H1 (cell line): ENCODE results near the gene MUC13. TPM values are rescaled to one million over a fixed set of nuclear protein-coding genes. Genes with fewer than 3 reads are reported as not detected.

ENCODE experiments used
- CTCF ChIA-PET: fragments of 300-600 bp; sonication (Branson Sonifier 250); formaldehyde crosslinking; loops from one replicate; lab custom pipeline; 2021; ENCODE audit not compliant: partially characterized antibody; lab: Charles Lee
- POLR2A ChIA-PET: fragments of 300-600 bp; sonication (Branson Sonifier 250); formaldehyde crosslinking; loops from one replicate; lab custom pipeline; 2021; ENCODE audit warnings: inconsistent platforms; ENCODE audit not compliant: partially characterized antibody; lab: Charles Lee
- DNase-seq, 2 experiments: peaks; one replicate each; pipeline versions ENCODE4 v3.0.0 to v3.0.0-alpha.2; 2010 to 2022; ENCODE audit warnings: low spot score in 2 of 2, low read depth in 1 of 2, mixed read lengths in 1 of 2
- FAIRE-seq: peaks from 2 replicates; lab custom pipeline; 2011; peaks lifted over from hg19 to GRCh38; lab: Jason Lieb, UNC
- H2AFZ ChIP-seq: 2 replicates; pipeline ENCODE4 v1.8.1; 2012; ENCODE audit warnings: low read length, inconsistent platforms
- H2AK5ac ChIP-seq: 2 replicates; pipeline ENCODE4 v1.6.1; 2013; ENCODE audit warnings: low read depth, low read length
- H2BK120ac ChIP-seq: replicated peaks from 2 replicates; pipeline ENCODE3; 2013; ENCODE audit warnings: low read depth, low read length, inconsistent platforms
- H2BK12ac ChIP-seq: 2 replicates; pipeline ENCODE4 v1.6.1; 2013; ENCODE audit warnings: low read depth, low read length
- H2BK15ac ChIP-seq: 2 replicates; pipeline ENCODE4 v1.6.1; 2013; ENCODE audit warnings: low read length
- H2BK20ac ChIP-seq: 2 replicates; pipeline ENCODE4 v1.6.1; 2013; ENCODE audit warnings: low read length
- H2BK5ac ChIP-seq: 2 replicates; pipeline ENCODE4 v1.6.1; 2013; ENCODE audit warnings: low read depth, low read length
- H3K14ac ChIP-seq: 2 replicates; pipeline ENCODE4 v1.6.1; 2013; ENCODE audit warnings: inconsistent platforms; ENCODE audit not compliant: insufficient read length
- H3K18ac ChIP-seq: 2 replicates; pipeline ENCODE4 v1.6.1; 2013; ENCODE audit warnings: low read length; ENCODE audit errors: extremely low read depth
- H3K23ac ChIP-seq: 2 replicates; pipeline ENCODE4 v1.6.1; 2013; ENCODE audit warnings: inconsistent platforms; ENCODE audit not compliant: insufficient read length
- H3K23me2 ChIP-seq: 2 replicates; pipeline ENCODE4 v1.6.1; 2013; ENCODE audit warnings: low read depth, low read length
- H3K27ac ChIP-seq: 2 replicates; pipeline ENCODE4 v1.6.1; 2011; ENCODE audit warnings: low read depth, low read length, inconsistent platforms
- H3K27me3 ChIP-seq, 4 experiments: replicated peaks in 1 of 4; 1 replicate in 1 of 4; 2 replicates in 3 of 4; pipeline versions ENCODE4 v1.6.1 to v1.8.1; 2011 to 2013; ENCODE audit warnings: low read length in 3 of 4, mild to moderate bottlenecking in 3 of 4, inconsistent platforms in 2 of 4, mixed read lengths in 2 of 4, moderate library complexity in 1 of 4; ENCODE audit not compliant: control insufficient read depth in 3 of 4, insufficient read depth in 3 of 4; ENCODE audit errors: extremely low read depth in 1 of 4
- H3K36me3 ChIP-seq, 4 experiments: 2 replicates each; pipeline versions ENCODE4 v1.6.1 to v1.8.1; 2011 to 2013; ENCODE audit warnings: mild to moderate bottlenecking in 4 of 4, low read length in 3 of 4, moderate library complexity in 2 of 4, control low read depth in 1 of 4, inconsistent platforms in 1 of 4; ENCODE audit not compliant: insufficient read depth in 4 of 4, control insufficient read depth in 2 of 4
- H3K4ac ChIP-seq: replicated peaks from 2 replicates; pipeline ENCODE3; 2013; ENCODE audit warnings: low read length, low read depth, mixed read lengths, inconsistent platforms; ENCODE audit not compliant: insufficient read length
- H3K4me1 ChIP-seq, 4 experiments: replicated peaks in 1 of 4; 1 replicate in 1 of 4; 2 replicates in 3 of 4; pipeline versions ENCODE4 v1.6.1 to v1.8.1; 2011 to 2013; ENCODE audit warnings: low read length in 3 of 4, inconsistent platforms in 2 of 4, mixed read lengths in 1 of 4; ENCODE audit not compliant: insufficient read depth in 4 of 4, control insufficient read depth in 3 of 4
- H3K4me2 ChIP-seq, 2 experiments: 2 replicates each; pipeline versions ENCODE4 v1.6.1 to v1.8.1; 2011 to 2013; ENCODE audit warnings: low read depth in 2 of 2, low read length in 2 of 2, control low read depth in 1 of 2, inconsistent platforms in 1 of 2, mild to moderate bottlenecking in 1 of 2; ENCODE audit not compliant: insufficient read depth in 1 of 2
- H3K4me3 ChIP-seq, 4 experiments: fragments of 200-600, 300-600 bp in 1 of 4; sonication (generic), shearing (Covaris generic), sonication (Bioruptor Twin) in 1 of 4; 2 replicates each; pipeline versions ENCODE4 v1.5.1 to v1.8.1; 2011 to 2016; ENCODE audit warnings: low read length in 4 of 4, low read depth in 3 of 4, control low read depth in 2 of 4, inconsistent platforms in 2 of 4, mild to moderate bottlenecking in 2 of 4, mixed read lengths in 1 of 4, moderate library complexity in 1 of 4; ENCODE audit not compliant: insufficient read depth in 2 of 4; ENCODE audit errors: extremely low read depth in 1 of 4
- H3K56ac ChIP-seq: replicated peaks from 2 replicates; pipeline ENCODE3; 2013; ENCODE audit warnings: low read depth, mild to moderate bottlenecking, mixed read lengths, low read length, inconsistent platforms; ENCODE audit not compliant: insufficient read length
- H3K79me1 ChIP-seq: 2 replicates; pipeline ENCODE4 v1.6.1; 2013; ENCODE audit warnings: low read depth, low read length, control low read depth
- H3K79me2 ChIP-seq, 2 experiments: 2 replicates each; pipeline versions ENCODE4 v1.6.1 to v1.8.1; 2012 to 2013; ENCODE audit warnings: low read length in 2 of 2, mild to moderate bottlenecking in 2 of 2, inconsistent platforms in 1 of 2; ENCODE audit not compliant: insufficient read depth in 2 of 2, control insufficient read depth in 1 of 2
- H3K9ac ChIP-seq, 4 experiments: replicated peaks in 1 of 4; 1 replicate in 1 of 4; 2 replicates in 3 of 4; pipeline versions ENCODE4 v1.6.1 to v1.8.1; 2011 to 2013; ENCODE audit warnings: low read depth in 3 of 4, low read length in 3 of 4, control low read depth in 2 of 4, mild to moderate bottlenecking in 2 of 4, moderate library complexity in 2 of 4, inconsistent platforms in 1 of 4; ENCODE audit errors: extremely low read depth in 1 of 4
- H3K9me3 ChIP-seq, 2 experiments: 2 replicates each; pipeline versions ENCODE4 v1.6.1 to v1.8.1; 2012 to 2013; ENCODE audit warnings: mild to moderate bottlenecking in 2 of 2, moderate library complexity in 2 of 2, control low read depth in 1 of 2, inconsistent platforms in 1 of 2, low read depth in 1 of 2, low read length in 1 of 2, mixed read lengths in 1 of 2; ENCODE audit not compliant: insufficient read depth in 2 of 2
- H4K20me1 ChIP-seq, 2 experiments: replicated peaks in 1 of 2; 2 replicates each; pipeline versions ENCODE3 to v1.8.1; 2011 to 2013; ENCODE audit warnings: inconsistent platforms in 2 of 2, low read length in 2 of 2, mild to moderate bottlenecking in 1 of 2; ENCODE audit not compliant: insufficient read depth in 2 of 2, control insufficient read depth in 1 of 2
- H4K5ac ChIP-seq: 2 replicates; pipeline ENCODE4 v1.6.1; 2013; ENCODE audit warnings: low read length, low read depth, mixed read lengths, inconsistent platforms; ENCODE audit not compliant: insufficient read length
- H4K8ac ChIP-seq: 2 replicates; pipeline ENCODE4 v1.8.0; 2013; ENCODE audit warnings: mild to moderate bottlenecking, moderate library complexity, low read length, inconsistent platforms; ENCODE audit not compliant: insufficient read depth; ENCODE audit errors: extremely low read depth
- H4K91ac ChIP-seq: replicated peaks from 2 replicates; pipeline ENCODE3; 2013; ENCODE audit warnings: low read length, mixed read lengths, inconsistent platforms; ENCODE audit not compliant: insufficient read length
- ASH2L ChIP-seq: fragments of 200-600, 300-600 bp; sonication (generic); IDR thresholded peaks from one replicate; pipeline ENCODE4 v1.7.1; 2017; ENCODE audit warnings: low read length
- CHD1 ChIP-seq: IDR thresholded peaks from 2 replicates; pipeline ENCODE4 v1.6.1; 2012; ENCODE audit warnings: low read depth, low read length, improper control_type of control experiment
- CHD2 ChIP-seq: IDR thresholded peaks from 2 replicates; pipeline ENCODE4 v1.6.1; 2012; ENCODE audit warnings: low read length, improper control_type of control experiment
- EZH2 ChIP-seq: fragments of 200-600 bp; sonication (generic); IDR thresholded peaks from 2 replicates; pipeline ENCODE4 v1.7.1; 2012; ENCODE audit warnings: low read depth, mild to moderate bottlenecking, moderate library complexity, low read length, inconsistent platforms; ENCODE audit not compliant: severe bottlenecking
- KDM4A ChIP-seq: IDR thresholded peaks from one replicate; pipeline ENCODE4 v1.7.1; 2012; ENCODE audit warnings: low read depth, mild to moderate bottlenecking, moderate library complexity, low read length, inconsistent platforms; ENCODE audit not compliant: severe bottlenecking
- RBBP5 ChIP-seq: IDR thresholded peaks from 2 replicates; pipeline ENCODE4 v1.7.1; 2012; ENCODE audit warnings: low read depth, mild to moderate bottlenecking, inconsistent platforms, low read length, moderate library complexity, borderline replicate concordance
- RNF2 ChIP-seq: fragments of 200-900, 300-1000 bp; sonication (generic); IDR thresholded peaks from 2 replicates; pipeline ENCODE4 v1.7.1; 2016; ENCODE audit warnings: borderline replicate concordance, low read depth, mild to moderate bottlenecking, antibody characterized with exemption, low read length; ENCODE audit not compliant: poor library complexity, severe bottlenecking; ENCODE audit errors: missing control alignments
- TAF1 ChIP-seq: IDR thresholded peaks from 2 replicates; pipeline ENCODE4 v1.6.1; 2011; ENCODE audit warnings: mild to moderate bottlenecking, low read depth, low read length
- TCF12 ChIP-seq: IDR thresholded peaks from 2 replicates; pipeline ENCODE4 v1.6.1; 2011; ENCODE audit warnings: low read depth, mild to moderate bottlenecking, low read length
- YY1 ChIP-seq: IDR thresholded peaks from 2 replicates; pipeline ENCODE4 v1.6.1; 2011; ENCODE audit warnings: low read depth, mild to moderate bottlenecking, low read length
- WGBS, 2 experiments: shearing (Covaris generic) in 1 of 2; methylation state at CpG; one replicate each; pipeline versions ENCODE4 v1.1.6 to v1.1.7; 2013 to 2015; ENCODE audit warnings: low lambda C conversion rate in 2 of 2, mixed read lengths in 2 of 2, inconsistent platforms in 1 of 2, low coverage in 1 of 2, missing lambda C conversion rate in 1 of 2; ENCODE audit not compliant: insufficient replicate concordance in 2 of 2, insufficient coverage in 1 of 2, insufficient read length in 1 of 2; ENCODE audit errors: extremely low coverage in 1 of 2, missing lambda C conversion rate in 1 of 2; 5-methylcytosine and 5-hydroxymethylcytosine counted together
- polyA plus RNA-seq, 7 experiments: library from polyadenylated mRNA; depleted of rRNA in 3 of 7; stranded (reverse) in 5 of 7; unstranded in 2 of 7; fragments of >200 nt in 5 of 7; fragments of 200-250 nt in 2 of 7; gene quantifications; 1 replicate in 5 of 7; 2 replicates in 1 of 7; 4 replicates in 1 of 7; pipeline versions ENCODE4 v1.2.1 to v1.2.3, GENCODE V29; 2011 to 2013; ENCODE audit warnings: missing spikeins in 2 of 7, mixed read lengths in 2 of 7
- total RNA-seq: library from RNA; stranded (reverse); fragmentation: NEBNext Ultra II Directional; extraction: Animal tissue kit (Norgen Biotek cat#: 25700); gene quantifications from 2 replicates; pipeline ENCODE4 v1.2.1, GENCODE V29; 2021
- TF ChIP-seq, protein P1 (sequence below), 3 experiments: IDR thresholded peaks; 1 replicate in 2 of 3; 2 replicates in 1 of 3; pipeline versions ENCODE4 v1.5.1 to v1.6.1; 2011; ENCODE audit warnings: low read length in 3 of 3, mild to moderate bottlenecking in 3 of 3, inconsistent platforms in 2 of 3, low read depth in 1 of 3, moderate library complexity in 1 of 3; ENCODE audit not compliant: insufficient read depth in 1 of 3; ENCODE audit errors: control extremely low read depth in 1 of 3

The MUC13 gene
- total and polyA plus RNA-seq, 2 of the 8 experiments (the other 6 are each of a cell fraction or from before 2014, with no cell fraction given), result not detected

DNA sequence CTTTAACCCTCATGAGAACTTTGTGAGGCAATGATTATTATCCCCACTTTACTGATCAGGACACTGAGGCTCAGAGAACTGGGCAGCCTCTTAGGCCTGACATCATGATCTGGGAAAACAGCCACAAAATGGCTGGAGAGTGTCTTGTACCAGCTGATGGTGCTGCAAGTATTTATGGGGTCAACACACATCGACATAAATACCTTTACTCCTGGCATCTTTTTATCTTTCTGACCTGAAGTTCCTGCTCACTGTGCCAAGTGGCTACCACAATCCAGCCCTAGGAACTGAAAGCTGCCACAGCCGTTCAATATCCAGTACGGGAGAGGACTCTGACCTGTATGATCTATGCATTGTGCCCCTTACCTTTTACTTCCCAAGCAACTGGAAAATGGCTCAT, 29.2 kb upstream of the MUC13 start:
- H4K8ac ChIP-seq, result no peak overlapping the region
- no peaks in the 10 kb centered on the region for H3K9me3 ChIP-seq
- H3K36me3 ChIP-seq, result no peaks in the 10 kb centered on the region
- no peak overlapping the region for H3K4me3 ChIP-seq
- H2AFZ ChIP-seq, result no peak overlapping the region
- H2BK5ac ChIP-seq, result no peak overlapping the region
- no peak overlapping the region for H4K91ac ChIP-seq
- H3K79me1 ChIP-seq, result no peaks in the 10 kb centered on the region
- H3K27ac ChIP-seq, result no peak overlapping the region
- no peak overlapping the region for H2BK12ac ChIP-seq
- H3K4me1 ChIP-seq, result peaks cover 0 to 5% (median 0%) of the 10 kb centered on the region in 4 experiments; a peak in 1 of 7 replicates
- no peak overlapping the region for H2BK120ac ChIP-seq
- H3K9ac ChIP-seq, result no peak overlapping the region
- no peaks in the 10 kb centered on the region for H3K79me2 ChIP-seq
- no peak overlapping the region for H2BK20ac ChIP-seq
- H3K14ac ChIP-seq, result no peak overlapping the region
- H3K18ac ChIP-seq, result no peak overlapping the region
- H4K5ac ChIP-seq, result no peak overlapping the region
- ChIA-PET POLR2A (no interaction called here), CTCF (interaction anchor here (0.5 to 0.8 kb wide), 3 partner anchors 19 to 186 kb away, joined by 3 read pairs; no protein-coding TSS in a partner anchor)
- no peak overlapping the region for H3K4me2 ChIP-seq
- H4K20me1 ChIP-seq, result no peaks in the 10 kb centered on the region
- H3K56ac ChIP-seq, result no peak overlapping the region
- no peaks in the 10 kb centered on the region for H3K27me3 ChIP-seq
- 93% methylated on average over 3 of the region's 3 CpGs; no CpG with 5 or more reads in 1 of the 2 experiments for WGBS, 2 experiments
- H3K23me2 ChIP-seq, result no peaks in the 10 kb centered on the region
- H2AK5ac ChIP-seq, result no peak overlapping the region
- no peak overlapping the region for H3K23ac ChIP-seq
- H2BK15ac ChIP-seq, result no peak overlapping the region
- H3K4ac ChIP-seq, result no peak overlapping the region
- no peak for FAIRE-seq
- no peak for DNase-seq
- TF ChIP-seq RNF2 (no peak), CHD1 (no peak), RBBP5 (no peak), CHD2 (no peak), ASH2L (no peak), EZH2 (no peak), TAF1 (no peak), YY1 (no peak), TCF12 (no peak), KDM4A (no peak)
- TF ChIP-seq, protein P1, sequence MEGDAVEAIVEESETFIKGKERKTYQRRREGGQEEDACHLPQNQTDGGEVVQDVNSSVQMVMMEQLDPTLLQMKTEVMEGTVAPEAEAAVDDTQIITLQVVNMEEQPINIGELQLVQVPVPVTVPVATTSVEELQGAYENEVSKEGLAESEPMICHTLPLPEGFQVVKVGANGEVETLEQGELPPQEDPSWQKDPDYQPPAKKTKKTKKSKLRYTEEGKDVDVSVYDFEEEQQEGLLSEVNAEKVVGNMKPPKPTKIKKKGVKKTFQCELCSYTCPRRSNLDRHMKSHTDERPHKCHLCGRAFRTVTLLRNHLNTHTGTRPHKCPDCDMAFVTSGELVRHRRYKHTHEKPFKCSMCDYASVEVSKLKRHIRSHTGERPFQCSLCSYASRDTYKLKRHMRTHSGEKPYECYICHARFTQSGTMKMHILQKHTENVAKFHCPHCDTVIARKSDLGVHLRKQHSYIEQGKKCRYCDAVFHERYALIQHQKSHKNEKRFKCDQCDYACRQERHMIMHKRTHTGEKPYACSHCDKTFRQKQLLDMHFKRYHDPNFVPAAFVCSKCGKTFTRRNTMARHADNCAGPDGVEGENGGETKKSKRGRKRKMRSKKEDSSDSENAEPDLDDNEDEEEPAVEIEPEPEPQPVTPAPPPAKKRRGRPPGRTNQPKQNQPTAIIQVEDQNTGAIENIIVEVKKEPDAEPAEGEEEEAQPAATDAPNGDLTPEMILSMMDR (IDR thresholded peaks at IDR 0.05; ENCODE audit: control extremely low read depth in 1 of 3, insufficient read depth in 1 of 3, low read depth in 1 of 3, low read length in 3 of 3), result no peak
